GM18909 (cell line): ENCODE results near the gene CAMK1.
A peak's percentile ranks its signal among the peaks of the same experiment; 100 is the strongest.
"Not testable (repeated sequence)": the region's sequence is repeated elsewhere in the genome, so short reads cannot be mapped to it uniquely, and the experiment has no call there.

Source experiments
- ATAC-seq: cut with Tn5 transposase; IDR thresholded peaks from one replicate; pipeline ENCODE4 v1.9.1; 2021; ENCODE audit warnings: mild to moderate bottlenecking; ENCODE audit not compliant: unreplicated experiment, poor library complexity

Gene CAMK1

GRCh38 chr3:9778143-9779074 lies 8.7 kb upstream of the CAMK1 start:
- no peak for ATAC-seq

- no peak for ATAC-seq
These were observed 7.9 kb upstream of the CAMK1 start for GRCh38 chr3:9777694-9778021.

GRCh38 chr3:9776896-9777693 lies 7.3 kb upstream of the CAMK1 start:
- ATAC-seq: no peak

GRCh38 chr3:9771007-9771406 lies 1.3 kb upstream of the CAMK1 start:
- ATAC-seq: not testable (repeated sequence)

GRCh38 chr3:9770276-9770812 lies 597 bp upstream of the CAMK1 start:
- no peak for ATAC-seq

- ATAC-seq: no peak
These were observed 735 bp downstream of the CAMK1 start for GRCh38 chr3:9769012-9769411.

- ATAC-seq: no peak
These were observed 1.5 kb downstream of the CAMK1 start for GRCh38 chr3:9768141-9768775.

GRCh38 chr3:9767418-9767817 lies 2.3 kb downstream of the CAMK1 start:
- ATAC-seq: no peak

- no peak for ATAC-seq
These were observed 3.9 kb downstream of the CAMK1 start for GRCh38 chr3:9765865-9766264.

- ATAC-seq: no peak
These were observed 6.9 kb downstream of the CAMK1 start for GRCh38 chr3:9762871-9763270.

- no peak for ATAC-seq
These were observed 7.8 kb downstream of the CAMK1 start for GRCh38 chr3:9761919-9762318.

GRCh38 chr3:9760779-9761505 lies 8.8 kb downstream of the CAMK1 start:
- no peak for ATAC-seq

- ATAC-seq: no peak
These were observed 12.3 kb downstream of the CAMK1 start for GRCh38 chr3:9757427-9757826.

- no peak for ATAC-seq
These were observed 15.1 kb downstream of the CAMK1 start for GRCh38 chr3:9754678-9755077.

GRCh38 chr3:9750556-9751411 lies 19.0 kb downstream of the CAMK1 start:
- no peak for ATAC-seq

- peak; percentile 89 for ATAC-seq
These were observed 19.8 kb downstream of the CAMK1 start, which contains the start of gene OGG1 for GRCh38 chr3:9749645-9750555. TSS of gene OGG1 (plus strand) at chr3:9749952. CDS start at chr3:9750287, 335 bp downstream.

GRCh38 chr3:9749296-9749644 lies 20.5 kb downstream of the CAMK1 start:
- no peak for ATAC-seq

GRCh38 chr3:9748031-9748430 lies 21.7 kb downstream of the CAMK1 start:
- no peak for ATAC-seq
